NCI-H2196 treated with DMSO at 0.1 percent for 48 hours (cell line): Measurements from ENCODE around the gene PPM1K.

Experiments used
- DNase-seq: peaks from one replicate; lab custom pipeline; 2025; ENCODE audit not compliant: unreplicated experiment; lab: John Stamatoyannopoulos, UW

Gene PPM1K

DNA sequence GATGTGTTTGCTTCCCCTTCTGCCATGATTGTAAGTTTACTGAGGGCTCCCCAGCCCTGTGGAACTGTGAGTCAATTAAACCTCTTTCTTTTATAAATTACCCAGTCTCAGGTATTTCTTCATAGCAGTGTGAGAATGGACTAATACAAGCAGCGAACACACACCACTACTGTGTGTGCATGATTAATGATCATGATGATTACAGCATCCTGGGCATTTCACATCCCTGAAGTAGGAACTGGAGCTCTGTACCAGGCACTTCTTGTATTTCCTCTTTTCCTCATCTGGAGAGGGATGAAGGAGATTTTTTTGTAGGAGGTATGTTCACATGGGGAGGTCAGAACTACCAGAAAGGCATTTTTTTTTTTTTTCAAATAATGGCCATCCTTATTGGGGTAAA lies 60.8 kb downstream of the PPM1K start:
- no peak for DNase-seq

DNA sequence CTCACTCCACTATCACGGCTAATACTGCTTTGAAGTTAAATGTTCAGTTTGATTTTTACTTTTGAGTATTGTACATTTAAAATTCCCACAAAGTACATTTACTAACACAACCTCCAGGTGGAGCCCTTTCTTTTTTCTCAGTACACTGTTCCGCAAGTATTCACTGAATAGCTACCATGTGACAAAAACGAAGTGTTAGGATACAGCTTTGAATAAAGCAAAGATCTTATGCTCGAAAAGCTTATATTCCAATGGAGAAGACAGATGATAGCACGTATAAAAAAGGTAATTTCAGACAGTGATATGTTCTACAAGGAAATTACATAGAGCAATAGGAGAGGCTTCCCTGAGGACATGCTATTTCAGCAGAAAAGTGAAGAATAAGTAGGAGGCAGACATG lies 65.3 kb downstream of the PPM1K start:
- DNase-seq: peak; percentile 0

DNA sequence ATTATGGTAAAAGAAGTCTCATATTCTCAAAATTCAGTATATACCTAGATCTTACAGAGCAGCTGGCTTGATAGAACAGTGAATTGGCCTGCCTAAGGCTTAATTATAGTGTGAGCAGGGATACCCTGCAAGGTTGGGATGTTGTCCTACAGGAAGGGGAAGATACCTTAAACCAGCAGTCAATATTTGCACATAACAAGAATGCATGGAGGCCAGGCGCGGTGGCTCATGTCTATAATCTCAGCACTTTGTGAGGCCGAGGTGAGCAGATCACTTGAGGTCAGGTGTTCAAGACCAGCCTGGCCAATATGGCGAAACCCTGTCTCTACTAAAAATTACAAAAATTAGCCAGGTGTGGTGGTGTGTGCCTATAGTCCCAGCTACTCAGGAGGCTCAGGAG lies 67.2 kb downstream of the PPM1K start:
- DNase-seq: no peak

DNA sequence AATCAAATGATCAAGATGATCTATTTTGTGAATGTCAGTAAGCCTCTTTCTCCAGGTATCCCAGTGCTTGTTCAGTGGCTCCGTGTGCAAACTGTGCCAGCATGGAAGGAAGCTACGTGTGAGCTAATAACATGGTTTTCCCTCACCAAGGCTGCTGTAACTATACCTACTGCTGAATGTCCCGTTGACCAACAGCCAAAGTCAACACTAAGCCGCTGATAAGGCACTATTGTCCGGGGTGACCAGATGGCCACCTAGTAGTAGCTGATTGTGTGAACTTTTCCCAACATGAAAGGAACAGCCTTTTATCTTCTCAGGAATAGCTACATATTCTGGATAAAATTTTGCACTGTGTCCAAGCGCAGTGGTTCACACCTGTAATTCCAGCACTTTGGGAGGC lies 68.0 kb downstream of the PPM1K start:
- no peak for DNase-seq

DNA sequence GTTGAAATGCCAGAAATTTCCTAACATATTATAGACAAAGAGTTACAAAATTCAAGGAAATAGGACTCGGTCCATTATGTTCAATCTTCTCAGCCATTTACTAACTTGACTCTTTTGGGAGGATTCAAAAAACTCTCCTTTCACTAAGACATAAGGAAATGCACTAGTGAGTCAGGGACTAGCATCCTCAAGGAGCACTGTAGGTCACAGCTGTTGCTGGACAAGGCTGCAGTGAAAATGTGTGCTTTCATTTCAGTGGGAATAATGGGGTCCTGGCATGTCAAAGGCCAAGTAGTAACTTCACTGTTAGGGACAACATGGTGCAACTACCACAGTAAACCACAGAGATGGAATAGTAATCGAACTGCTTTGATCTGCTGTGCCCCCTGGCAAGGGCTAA lies 69.0 kb downstream of the PPM1K start:
- DNase-seq: no peak

DNA sequence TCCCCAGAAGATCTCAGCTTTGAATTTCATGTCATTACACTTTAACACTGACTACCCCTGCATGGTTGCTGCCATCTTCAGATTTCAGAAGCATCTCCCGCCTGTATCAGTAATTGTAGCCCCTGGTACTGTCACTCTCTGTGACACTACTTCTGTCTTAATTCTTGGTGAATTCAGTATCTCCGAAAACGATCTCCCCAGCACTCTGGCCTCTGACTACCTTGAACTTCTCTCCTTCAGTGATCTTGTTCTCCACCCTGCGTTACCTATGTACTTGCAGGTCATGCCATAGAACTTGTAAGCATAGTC lies 72.2 kb downstream of the PPM1K start:
- no peak for DNase-seq

DNA sequence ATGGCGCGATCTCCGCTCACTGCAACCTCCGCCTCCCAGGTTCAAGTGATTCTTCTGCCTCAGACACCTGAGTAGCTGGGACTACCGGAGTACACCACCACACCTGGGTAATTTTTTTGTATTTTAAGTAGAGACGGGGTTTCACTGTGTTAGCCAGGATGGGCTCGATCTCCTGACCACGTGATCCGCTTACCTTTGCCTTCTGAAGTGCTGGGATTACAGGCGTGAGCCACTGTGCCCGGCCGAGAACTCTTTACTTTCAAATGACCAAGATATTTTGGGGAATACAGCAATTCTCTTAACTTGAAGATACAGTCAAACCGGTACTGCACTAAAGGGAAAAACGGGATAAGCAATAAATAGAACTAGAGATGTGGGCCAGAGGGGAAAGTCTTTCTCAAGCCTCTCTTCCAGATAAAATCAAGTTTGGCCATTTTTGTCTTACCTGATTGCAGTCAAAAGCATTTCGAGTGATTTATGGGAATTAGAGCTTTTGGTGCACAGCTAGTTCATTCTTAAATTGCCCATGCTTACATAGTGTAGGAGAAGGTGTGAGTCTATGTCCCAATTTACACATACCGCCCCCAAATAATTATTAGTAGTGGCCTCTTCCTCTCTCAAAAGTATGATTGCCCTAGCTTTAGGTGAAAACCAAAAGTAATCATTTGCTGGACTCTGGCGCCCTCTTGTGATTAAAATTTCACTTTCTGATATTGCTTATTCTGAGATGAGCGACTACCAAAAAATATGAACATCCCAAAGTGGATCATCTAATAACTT lies 72.7 kb downstream of the PPM1K start:
- no peak for DNase-seq

DNA sequence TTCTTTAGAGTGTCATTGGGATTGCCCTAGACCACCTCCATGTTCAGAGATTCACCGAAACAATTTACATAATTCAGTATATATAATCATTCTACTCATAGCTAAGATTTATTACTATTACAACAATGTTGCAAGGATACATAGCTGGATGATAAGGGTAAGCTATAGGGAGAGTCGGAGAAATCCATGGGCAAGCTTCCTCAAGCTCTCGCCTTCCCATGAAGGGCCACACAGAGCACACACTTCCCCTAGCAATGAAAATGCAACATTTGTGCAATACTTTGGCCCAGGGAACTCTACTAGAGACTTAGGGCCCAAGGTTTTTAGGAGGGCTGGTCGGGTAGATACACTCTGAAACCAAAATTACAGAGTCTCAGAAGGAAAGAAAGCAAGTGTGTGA lies 76.2 kb downstream of the PPM1K start:
- no peak for DNase-seq
